Panc1 (cell line): ENCODE data around the gene GMDS. TPM values are rescaled to one million over a fixed set of nuclear protein-coding genes. Genes with fewer than 3 reads are reported as not detected.

ENCODE experiments used
- ATAC-seq: fragments of 200-7000 bp; cut with Tn5 transposase; 2 replicates; pipeline ENCODE4 v1.9.1; 2020; ENCODE audit warnings: mild to moderate bottlenecking, moderate library complexity
- BruUV-seq: library from RNA; stranded (reverse); fragments of 400-500 nt; replicated peaks from 2 replicates; lab custom pipeline; 2021; lab: Mats Ljungman, UMichigan
- CTCF ChIA-PET: fragments of 300-600 bp; sonication (Branson Sonifier 250); formaldehyde crosslinking; loops from one replicate; lab custom pipeline; 2022; ENCODE audit warnings: antibody characterized with exemption; lab: Charles Lee
- POLR2A ChIA-PET: fragments of 300-600 bp; sonication (Branson Sonifier 250); formaldehyde crosslinking; loops from one replicate; lab custom pipeline; 2022; ENCODE audit warnings: antibody characterized with exemption; lab: Charles Lee
- DNase-seq: peaks from one replicate; pipeline ENCODE4 v3.0.0-alpha.2; 2010; ENCODE audit warnings: low read depth, low spot score
- H3K27ac ChIP-seq: 2 replicates; pipeline ENCODE4 v1.5.1; 2011; ENCODE audit warnings: mild to moderate bottlenecking, low read length, inconsistent platforms
- H3K27me3 ChIP-seq: fragments of 200-500 bp; sonication (Bioruptor generic); 2 replicates; pipeline ENCODE4 v1.6.0; 2014; ENCODE audit warnings: low read length, inconsistent platforms; ENCODE audit not compliant: control insufficient read depth, insufficient read depth
- H3K36me3 ChIP-seq: fragments of 200-500 bp; sonication (Bioruptor generic); 2 replicates; pipeline ENCODE4 v1.5.1; 2014; ENCODE audit warnings: inconsistent platforms, mild to moderate bottlenecking, low read length, moderate library complexity; ENCODE audit not compliant: control insufficient read depth, insufficient read depth
- H3K4me1 ChIP-seq: 2 replicates; pipeline ENCODE4 v1.5.1; 2011; ENCODE audit warnings: inconsistent platforms, mild to moderate bottlenecking, low read length, moderate library complexity; ENCODE audit not compliant: control insufficient read depth, insufficient read depth
- H3K4me3 ChIP-seq, 2 experiments: 2 replicates each; pipeline ENCODE4 v1.5.1; 2011 to 2012; ENCODE audit warnings: low read depth in 2 of 2, low read length in 2 of 2, mild to moderate bottlenecking in 2 of 2, inconsistent platforms in 1 of 2, moderate library complexity in 1 of 2
- H3K9me3 ChIP-seq: fragments of 200-500 bp; sonication (Bioruptor generic); 2 replicates; pipeline ENCODE4 v1.5.1; 2014; ENCODE audit warnings: low read depth, mild to moderate bottlenecking, inconsistent platforms, low read length, moderate library complexity; ENCODE audit not compliant: control insufficient read depth, insufficient read depth
- POLR2AphosphoS5 ChIP-seq: IDR thresholded peaks from 2 replicates; pipeline ENCODE4 v1.6.1; 2012; ENCODE audit warnings: mild to moderate bottlenecking, low read depth, low read length, moderate library complexity
- SIN3A ChIP-seq: IDR thresholded peaks from 2 replicates; pipeline ENCODE4 v1.6.1; 2012; ENCODE audit warnings: low read depth, mild to moderate bottlenecking, low read length, moderate library complexity, borderline replicate concordance; ENCODE audit not compliant: insufficient read depth
- TCF7L2 ChIP-seq: IDR thresholded peaks from 2 replicates; pipeline ENCODE4 v1.6.1; 2011; ENCODE audit warnings: mild to moderate bottlenecking, low read depth, low read length, inconsistent platforms
- in situ Hi-C: cut with HindIII; loops from 2 replicates; pipeline ENCODE4 v1.10.0; 2016; ENCODE audit warnings: low sequenced_read_pairs, low pct_unique_long_range_greater_than_20kb
- intact Hi-C: fragments of 100-400 bp; cut with micrococcal nuclease; formaldehyde crosslinking; loops from one replicate; pipeline ENCODE4 v1.10.0; 2022; ENCODE audit not compliant: unreplicated experiment
- total RNA-seq: library from RNA; stranded (reverse); gene quantifications from one replicate; pipeline ENCODE4 v1.2.1, GENCODE V29; 2021; ENCODE audit not compliant: unreplicated experiment
- TF ChIP-seq, protein P1 (sequence below): fragments of 450-650 bp; IDR thresholded peaks from 2 replicates; pipeline ENCODE4 v1.5.1; 2017; ENCODE audit warnings: mild to moderate bottlenecking
- TF ChIP-seq, protein P2 (sequence below), 2 experiments: IDR thresholded peaks; 2 replicates each; pipeline ENCODE4 v1.6.1; 2011 to 2012; ENCODE audit warnings: low read depth in 2 of 2, control low read depth in 1 of 2, low read length in 1 of 2, mild to moderate bottlenecking in 1 of 2, moderate library complexity in 1 of 2; ENCODE audit not compliant: insufficient read depth in 1 of 2

The GMDS gene
- total RNA-seq, 1 experiment from 2014 or later: 9.8 TPM

DNA sequence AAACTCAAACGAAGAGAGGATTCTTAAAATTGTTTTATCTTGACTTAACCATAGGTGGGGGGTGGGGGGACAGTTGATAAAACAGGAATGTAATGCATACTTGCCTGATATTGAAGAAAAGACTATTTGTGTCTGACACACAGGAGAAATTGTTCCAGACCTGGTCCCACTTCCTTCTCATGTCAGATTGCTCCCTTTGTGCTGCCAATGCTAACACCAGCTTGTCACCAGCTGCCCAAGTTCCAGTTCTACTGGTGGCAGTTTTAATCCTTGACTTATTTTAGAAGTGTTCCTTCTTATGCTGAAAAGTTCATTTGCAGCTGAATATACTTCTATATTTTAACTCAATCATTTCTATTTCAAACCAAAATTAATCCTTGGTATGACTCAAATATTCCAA, 127.3 kb downstream of the GMDS start:
- BruUV-seq: no TSS peak
- ATAC-seq (no peak), DNase-seq (no peak)
- Histone ChIP-seq H3K4me1 (no peaks in the 10 kb centered on the region), H3K36me3 (no peaks in the 10 kb centered on the region), H3K4me3 (no peak overlapping the region), H3K9me3 (no peaks in the 10 kb centered on the region), H3K27me3 (no peaks in the 10 kb centered on the region), H3K27ac (no peak overlapping the region)
- ChIA-PET CTCF (no interaction called here), POLR2A (no interaction called here)
- in situ Hi-C loops (no loop called here), intact Hi-C loops (no loop called here)
- no peak for TF ChIP-seq SIN3A
- TF ChIP-seq, protein P1, sequence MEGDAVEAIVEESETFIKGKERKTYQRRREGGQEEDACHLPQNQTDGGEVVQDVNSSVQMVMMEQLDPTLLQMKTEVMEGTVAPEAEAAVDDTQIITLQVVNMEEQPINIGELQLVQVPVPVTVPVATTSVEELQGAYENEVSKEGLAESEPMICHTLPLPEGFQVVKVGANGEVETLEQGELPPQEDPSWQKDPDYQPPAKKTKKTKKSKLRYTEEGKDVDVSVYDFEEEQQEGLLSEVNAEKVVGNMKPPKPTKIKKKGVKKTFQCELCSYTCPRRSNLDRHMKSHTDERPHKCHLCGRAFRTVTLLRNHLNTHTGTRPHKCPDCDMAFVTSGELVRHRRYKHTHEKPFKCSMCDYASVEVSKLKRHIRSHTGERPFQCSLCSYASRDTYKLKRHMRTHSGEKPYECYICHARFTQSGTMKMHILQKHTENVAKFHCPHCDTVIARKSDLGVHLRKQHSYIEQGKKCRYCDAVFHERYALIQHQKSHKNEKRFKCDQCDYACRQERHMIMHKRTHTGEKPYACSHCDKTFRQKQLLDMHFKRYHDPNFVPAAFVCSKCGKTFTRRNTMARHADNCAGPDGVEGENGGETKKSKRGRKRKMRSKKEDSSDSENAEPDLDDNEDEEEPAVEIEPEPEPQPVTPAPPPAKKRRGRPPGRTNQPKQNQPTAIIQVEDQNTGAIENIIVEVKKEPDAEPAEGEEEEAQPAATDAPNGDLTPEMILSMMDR: no peak
- no peak for TF ChIP-seq TCF7L2
- TF ChIP-seq, protein P2, sequence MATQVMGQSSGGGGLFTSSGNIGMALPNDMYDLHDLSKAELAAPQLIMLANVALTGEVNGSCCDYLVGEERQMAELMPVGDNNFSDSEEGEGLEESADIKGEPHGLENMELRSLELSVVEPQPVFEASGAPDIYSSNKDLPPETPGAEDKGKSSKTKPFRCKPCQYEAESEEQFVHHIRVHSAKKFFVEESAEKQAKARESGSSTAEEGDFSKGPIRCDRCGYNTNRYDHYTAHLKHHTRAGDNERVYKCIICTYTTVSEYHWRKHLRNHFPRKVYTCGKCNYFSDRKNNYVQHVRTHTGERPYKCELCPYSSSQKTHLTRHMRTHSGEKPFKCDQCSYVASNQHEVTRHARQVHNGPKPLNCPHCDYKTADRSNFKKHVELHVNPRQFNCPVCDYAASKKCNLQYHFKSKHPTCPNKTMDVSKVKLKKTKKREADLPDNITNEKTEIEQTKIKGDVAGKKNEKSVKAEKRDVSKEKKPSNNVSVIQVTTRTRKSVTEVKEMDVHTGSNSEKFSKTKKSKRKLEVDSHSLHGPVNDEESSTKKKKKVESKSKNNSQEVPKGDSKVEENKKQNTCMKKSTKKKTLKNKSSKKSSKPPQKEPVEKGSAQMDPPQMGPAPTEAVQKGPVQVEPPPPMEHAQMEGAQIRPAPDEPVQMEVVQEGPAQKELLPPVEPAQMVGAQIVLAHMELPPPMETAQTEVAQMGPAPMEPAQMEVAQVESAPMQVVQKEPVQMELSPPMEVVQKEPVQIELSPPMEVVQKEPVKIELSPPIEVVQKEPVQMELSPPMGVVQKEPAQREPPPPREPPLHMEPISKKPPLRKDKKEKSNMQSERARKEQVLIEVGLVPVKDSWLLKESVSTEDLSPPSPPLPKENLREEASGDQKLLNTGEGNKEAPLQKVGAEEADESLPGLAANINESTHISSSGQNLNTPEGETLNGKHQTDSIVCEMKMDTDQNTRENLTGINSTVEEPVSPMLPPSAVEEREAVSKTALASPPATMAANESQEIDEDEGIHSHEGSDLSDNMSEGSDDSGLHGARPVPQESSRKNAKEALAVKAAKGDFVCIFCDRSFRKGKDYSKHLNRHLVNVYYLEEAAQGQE (IDR thresholded peaks at IDR 0.05; ENCODE audit: insufficient read depth in 1 of 2, low read depth in 2 of 2, low read length in 1 of 2): no peak
- no peak for TF ChIP-seq POLR2AphosphoS5

- no peaks in the 10 kb centered on the region for H3K36me3 ChIP-seq
- no peaks in the 10 kb centered on the region for H3K27me3 ChIP-seq
- TF ChIP-seq TCF7L2: no peak
- no peak for TF ChIP-seq SIN3A
- TF ChIP-seq, protein P2 (IDR thresholded peaks at IDR 0.05; ENCODE audit: insufficient read depth in 1 of 2, low read depth in 2 of 2, low read length in 1 of 2): no peak
- TF ChIP-seq, protein P1: no peak
- no peak for TF ChIP-seq POLR2AphosphoS5
- in situ Hi-C loops: no loop called here
- H3K4me1 ChIP-seq: no peaks in the 10 kb centered on the region
- ATAC-seq (no peak), DNase-seq (no peak)
- CTCF ChIA-PET: no interaction called here
- POLR2A ChIA-PET: interaction anchor here (0.5 kb wide), 1 partner anchor 648 kb away, joined by 4 read pairs; the partner anchor contains the start of gene WRNIP1
- H3K9me3 ChIP-seq: no peaks in the 10 kb centered on the region
- intact Hi-C loops: no loop called here
- BruUV-seq: no TSS peak
- H3K27ac ChIP-seq: no peak overlapping the region
- no peak overlapping the region for H3K4me3 ChIP-seq
These were observed 128.0 kb downstream of the GMDS start for GRCh38 chr6:2117447-2117846.
